ENCODE measurements around the gene SEMA4F. TPM values are rescaled to one million over a fixed set of nuclear protein-coding genes. Genes with fewer than 3 reads are reported as not detected.

Gene SEMA4F
- polyA plus RNA-seq, 1 donor (not counting 4 experiments of a cell fraction or from before 2014, with no cell fraction given) = 8.0 TPM

GRCh38 chr2:74715081-74715791 is 61.2 kb downstream of the SEMA4F start:
- no peaks in the 10 kb centered on the region for H3K36me3 ChIP-seq (ENCODE audit: control insufficient read depth in 2 of 2, extremely low read depth in 1 of 2, insufficient read depth in 2 of 2, low read length in 2 of 2)
- no peaks in the 10 kb centered on the region for H4K20me1 ChIP-seq (ENCODE audit: control insufficient read depth, extremely low read depth, insufficient read depth, low read length)
- peak overlapping the region; percentile 46 for H3K27ac ChIP-seq (ENCODE audit: control insufficient read depth, insufficient read depth, low read length)
- no peaks in the 10 kb centered on the region for H3K79me2 ChIP-seq (ENCODE audit: control insufficient read depth, insufficient read depth, low read length)
- dilution Hi-C loops (cut with MboI; ENCODE audit: extremely low pct_ligation_motif_present, low sequenced_read_pairs) = no loop called here
- no peaks in the 10 kb centered on the region for H3K9me1 ChIP-seq (ENCODE audit: control insufficient read depth, extremely low read depth, insufficient read depth, low read length)
- peak; percentile 67 for FAIRE-seq
- H3K4me3 ChIP-seq (ENCODE audit: control insufficient read depth in 2 of 3, extremely low read depth in 1 of 3, insufficient read depth in 2 of 3, low read depth in 1 of 3, low read length in 3 of 3) = peak overlapping the region; percentile 50 to 69 (median 61)
- no peaks in the 10 kb centered on the region for H3K9me3 ChIP-seq (ENCODE audit: control insufficient read depth, low read depth, low read length)
- peak overlapping the region; percentile 96 for H2AFZ ChIP-seq (ENCODE audit: control insufficient read depth, low read length)
- H3K27me3 ChIP-seq (ENCODE audit: control insufficient read depth, extremely low read depth, insufficient read depth, low read length) = no peaks in the 10 kb centered on the region
- peak overlapping the region; percentile 65 for H3K9ac ChIP-seq (ENCODE audit: control insufficient read depth, extremely low read depth, insufficient read depth, low read length)
- peak overlapping the region; percentile 92 for H3K4me2 ChIP-seq (ENCODE audit: control insufficient read depth, extremely low read depth, insufficient read depth, low read depth, low read length)
- peaks cover 21% of the 10 kb centered on the region for H3K4me1 ChIP-seq (ENCODE audit: control insufficient read depth, extremely low read depth, insufficient read depth, low read length)
- DNase-seq (ENCODE audit: low read depth, low spot score) = no peak
- TF ChIP-seq EZH2 (IDR thresholded peaks at IDR 0.05; ENCODE audit: low read length) (no peak), CTCF (optimal IDR thresholded peaks at IDR 0.05 in 1 of 3, IDR thresholded peaks at IDR 0.05 in 1 of 3, conservative IDR thresholded peaks at IDR 0.05 in 1 of 3; ENCODE audit: extremely low read depth in 1 of 3, insufficient read depth in 2 of 3, low read length in 3 of 3) (peak; percentile 82 to 94 (median 89))

- DNase-seq (ENCODE audit: low read depth, low spot score) (no peak), FAIRE-seq (no peak)
- Histone ChIP-seq H3K36me3 (ENCODE audit: control insufficient read depth in 2 of 2, extremely low read depth in 1 of 2, insufficient read depth in 2 of 2, low read length in 2 of 2) (no peaks in the 10 kb centered on the region), H4K20me1 (ENCODE audit: control insufficient read depth, extremely low read depth, insufficient read depth, low read length) (no peaks in the 10 kb centered on the region), H3K9me3 (ENCODE audit: control insufficient read depth, low read depth, low read length) (no peaks in the 10 kb centered on the region), H2AFZ (ENCODE audit: control insufficient read depth, low read length) (peak overlapping the region; percentile 96), H3K9me1 (ENCODE audit: control insufficient read depth, extremely low read depth, insufficient read depth, low read length) (no peaks in the 10 kb centered on the region), H3K9ac (ENCODE audit: control insufficient read depth, extremely low read depth, insufficient read depth, low read length) (peak overlapping the region; percentile 65), H3K27me3 (ENCODE audit: control insufficient read depth, extremely low read depth, insufficient read depth, low read length) (no peaks in the 10 kb centered on the region), H3K4me3 (ENCODE audit: control insufficient read depth in 2 of 3, extremely low read depth in 1 of 3, insufficient read depth in 2 of 3, low read depth in 1 of 3, low read length in 3 of 3) (peak overlapping the region; percentile 50 to 69 (median 61)), H3K4me1 (ENCODE audit: control insufficient read depth, extremely low read depth, insufficient read depth, low read length) (peaks cover 21% of the 10 kb centered on the region), H3K27ac (ENCODE audit: control insufficient read depth, insufficient read depth, low read length) (peak overlapping the region; percentile 10), H3K79me2 (ENCODE audit: control insufficient read depth, insufficient read depth, low read length) (no peaks in the 10 kb centered on the region), H3K4me2 (ENCODE audit: control insufficient read depth, extremely low read depth, insufficient read depth, low read depth, low read length) (peak overlapping the region; percentile 92)
- dilution Hi-C loops (cut with MboI; ENCODE audit: extremely low pct_ligation_motif_present, low sequenced_read_pairs) = no loop called here
- no peak for TF ChIP-seq EZH2 (IDR thresholded peaks at IDR 0.05; ENCODE audit: low read length)
- TF ChIP-seq CTCF (optimal IDR thresholded peaks at IDR 0.05 in 1 of 3, IDR thresholded peaks at IDR 0.05 in 1 of 3, conservative IDR thresholded peaks at IDR 0.05 in 1 of 3; ENCODE audit: extremely low read depth in 1 of 3, insufficient read depth in 2 of 3, low read length in 3 of 3) = no peak
These were observed 61.8 kb downstream of the SEMA4F start for GRCh38 chr2:74715880-74716279.

All from keratinocyte (primary cell).